ENCODE results near the gene EDEM2.
"Not testable (repeated sequence)": the region's sequence is repeated elsewhere in the genome, so short reads cannot be mapped to it uniquely, and the experiment has no call there.

Gene EDEM2

DNA sequence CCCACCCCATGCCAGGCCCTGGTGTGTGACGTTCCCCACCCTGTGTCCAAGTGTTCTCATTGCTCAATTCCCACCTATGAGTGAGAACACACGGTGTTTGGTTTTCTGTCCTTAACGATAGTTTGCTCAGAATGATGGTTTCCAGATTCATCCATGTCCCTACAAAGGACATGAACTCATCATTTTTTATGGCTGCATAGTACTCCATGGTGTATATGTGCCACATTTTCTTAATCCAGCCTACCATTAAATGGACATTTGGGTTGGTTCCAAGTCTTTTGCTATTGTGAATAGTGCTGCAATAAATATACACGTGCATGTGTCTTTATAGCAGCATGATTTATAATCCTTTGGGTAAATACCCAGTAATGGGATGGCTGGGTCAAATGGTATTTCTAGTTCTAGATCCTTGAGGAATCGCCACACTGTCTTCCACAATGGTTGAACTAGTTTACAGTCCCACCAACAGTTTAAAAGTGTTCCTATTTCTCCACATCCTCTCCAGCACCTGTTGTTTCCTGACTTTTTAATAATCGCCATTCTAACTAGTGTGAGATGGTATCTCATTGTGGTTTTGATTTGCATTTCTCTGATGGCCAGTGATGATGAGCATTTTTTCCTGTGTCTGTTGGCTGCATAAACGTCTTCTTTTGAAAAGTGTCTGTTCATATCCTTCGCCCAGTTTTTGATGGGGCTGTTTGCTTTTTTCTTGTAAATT, 75.5 kb downstream of the EDEM2 start:
- H3K27me3 Mint-ChIP-seq; intact Hi-C loops (cut with micrococcal nuclease); H3K9me3 Mint-ChIP-seq; H3K4me3 Mint-ChIP-seq; H3K4me1 Mint-ChIP-seq (ENCODE audit: low read depth); H3K27ac Mint-ChIP-seq: not testable (repeated sequence)
- H3K36me3 Mint-ChIP-seq (ENCODE audit: low read depth) = peaks cover 68% of the 10 kb centered on the region

DNA sequence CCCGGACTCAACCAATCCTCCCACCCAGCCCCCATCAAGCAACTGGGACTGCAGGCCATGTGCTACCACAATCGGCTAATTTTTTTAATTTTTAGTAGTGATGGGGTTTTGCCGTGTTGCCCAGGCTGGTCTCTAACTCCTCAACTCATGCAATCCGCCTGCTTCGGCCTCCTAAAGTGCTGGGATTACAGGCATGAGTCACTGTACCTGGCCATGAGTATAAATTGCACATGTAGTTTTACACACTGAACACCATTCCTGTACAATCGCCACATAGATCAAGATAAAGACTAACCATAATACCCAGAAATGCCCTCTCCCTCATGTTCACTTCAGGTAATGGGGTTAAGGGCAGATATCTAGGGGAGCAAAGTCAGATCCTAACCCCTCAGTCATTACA, 80.9 kb downstream of the EDEM2 start:
- peaks cover 59% of the 10 kb centered on the region for H3K36me3 Mint-ChIP-seq (ENCODE audit: low read depth)
- H3K4me3 Mint-ChIP-seq = no peak overlapping the region
- H3K27ac Mint-ChIP-seq = no peak overlapping the region
- no peaks in the 10 kb centered on the region for H3K27me3 Mint-ChIP-seq
- no peaks in the 10 kb centered on the region for H3K9me3 Mint-ChIP-seq
- H3K4me1 Mint-ChIP-seq (ENCODE audit: low read depth) = peaks cover 4% of the 10 kb centered on the region
- intact Hi-C loops (cut with micrococcal nuclease) = no loop called here
